K562 (cell line): Measurements from ENCODE around the gene SLC5A6. TPM values are rescaled to one million over a fixed set of nuclear protein-coding genes. Genes with fewer than 3 reads are reported as not detected.
A peak's percentile ranks its signal among the peaks of the same experiment; 100 is the strongest.

Experiments used
- BMI1 ChIP-seq: fragments of 150-350 bp; IDR thresholded peaks from 2 replicates; pipeline ENCODE4 v1.6.1; 2014; ENCODE audit warnings: low read length
- CHD2 ChIP-seq: IDR thresholded peaks from 2 replicates; pipeline ENCODE4 v1.6.1; 2011; ENCODE audit warnings: low read depth, low read length
- E2F5 ChIP-seq: sonication (generic); formaldehyde crosslinking; IDR thresholded peaks from 2 replicates; pipeline ENCODE4 v1.8.0; 2022; ENCODE audit warnings: mild to moderate bottlenecking, missing genetic modification reagents
- ELF2 ChIP-seq: fragments of 250-450 bp; sonication (Bioruptor Pico); IDR thresholded peaks from 2 replicates; pipeline ENCODE4 v1.5.0; 2021; ENCODE audit warnings: mild to moderate bottlenecking
- GABPB2 ChIP-seq: fragments of 250-450 bp; sonication (Bioruptor Pico); conservative IDR thresholded peaks from 2 replicates; pipeline ENCODE4 v1.5.1; 2021; ENCODE audit warnings: mild to moderate bottlenecking
- HMG20A ChIP-seq: fragments of 450-650 bp; formaldehyde crosslinking; conservative IDR thresholded peaks from 2 replicates; pipeline ENCODE4 v1.4.0; 2020; ENCODE audit warnings: mild to moderate bottlenecking, mixed read lengths
- MCM2 ChIP-seq: fragments of 450-650 bp; IDR thresholded peaks from 2 replicates; pipeline ENCODE4 v1.6.1; 2017; ENCODE audit warnings: low read depth, mild to moderate bottlenecking
- MGA ChIP-seq: fragments of 450-650 bp; IDR thresholded peaks from 2 replicates; pipeline ENCODE4 v1.6.1; 2016; ENCODE audit warnings: mild to moderate bottlenecking, moderate library complexity
- PHF21A ChIP-seq: fragments of 450-650 bp; IDR thresholded peaks from 2 replicates; pipeline ENCODE4 v1.6.1; 2017; ENCODE audit warnings: low read depth, borderline replicate concordance
- UBTF ChIP-seq, 2 experiments: IDR thresholded peaks; 2 replicates each; pipeline ENCODE4 v1.6.1; 2012; ENCODE audit warnings: improper control_type of control experiment in 2 of 2, low read depth in 2 of 2, low read length in 2 of 2, borderline replicate concordance in 1 of 2
- ZNF253 ChIP-seq: fragments of 250-450 bp; sonication (Bioruptor Pico); conservative IDR thresholded peaks from 2 replicates; pipeline ENCODE4 v1.6.1; 2021; ENCODE audit warnings: mild to moderate bottlenecking
- ZNF408 ChIP-seq: fragments of 250-450 bp; sonication (Bioruptor Pico); IDR thresholded peaks from 2 replicates; pipeline ENCODE4 v1.4.0; 2020; ENCODE audit warnings: low read depth, mild to moderate bottlenecking, moderate library complexity
- polyA plus RNA-seq, 8 experiments: library from polyadenylated mRNA; depleted of rRNA in 4 of 8; stranded (reverse) in 5 of 8; unstranded in 3 of 8; fragments of >200 nt; fragmentation: Nextera tagmentation in 2 of 8; fragmentation: Illumina TruSeq in 1 of 8; extraction: Ambion mirVana in 2 of 8; extraction: Trizol in 1 of 8; gene quantifications; 2 replicates each; pipeline versions ENCODE4 v1.2.1 to v1.2.3, GENCODE V29; 2011 to 2014; ENCODE audit warnings: inconsistent platforms in 1 of 8, missing spikeins in 1 of 8
- total RNA-seq, 7 experiments: library from RNA; depleted of rRNA in 6 of 7; stranded (reverse); fragments of >200 nt in 6 of 7; fragmentation: Illumina TruSeq in 2 of 7; extraction: Trizol in 2 of 7; gene quantifications; 2 replicates each; pipeline versions ENCODE4 v1.2.1 to v1.2.3, GENCODE V29; 2011 to 2021; ENCODE audit warnings: low replicate concordance in 1 of 7

SLC5A6 gene
- total and polyA plus RNA-seq, 9 of the 15 experiments (the other 6 are each of a cell fraction or from before 2014, with no cell fraction given), result 32.6 to 137 (median 107) TPM

- TF ChIP-seq MCM2 (no peak), ZNF408 (no peak), HMG20A (CRISPR knock-in tag) (no peak), MGA (peak; percentile 55), UBTF (IDR thresholded peaks at IDR 0.05; ENCODE audit: borderline replicate concordance in 1 of 2, low read depth in 2 of 2, low read length in 2 of 2) (peak; percentile 80 to 93), ZNF253 (CRISPR knock-in tag) (no peak), E2F5 (CRISPR knock-in tag) (no peak), GABPB2 (CRISPR knock-in tag) (no peak), PHF21A (no peak), ELF2 (CRISPR knock-in tag) (peak; percentile 54; the same call in 1 of the 2 replicates), CHD2 (no peak), BMI1 (no peak)
These were observed 38.0 kb upstream of the SLC5A6 start (continued) for GRCh38 chr2:27249891-27250651.
